Ishikawa (cell line): ENCODE data around the gene CTNND2.

Source experiments
- CEBPB ChIP-seq: IDR thresholded peaks from 2 replicates; pipeline ENCODE4 v1.6.1; 2012
- CREB1 ChIP-seq: IDR thresholded peaks from 2 replicates; pipeline ENCODE4 v1.6.1; 2012; ENCODE audit warnings: low read depth
- EGR1 ChIP-seq: IDR thresholded peaks from 2 replicates; pipeline ENCODE4 v1.6.1; 2012
- EP300 ChIP-seq: IDR thresholded peaks from 2 replicates; pipeline ENCODE4 v1.6.1; 2012; ENCODE audit warnings: borderline replicate concordance
- FOXM1 ChIP-seq: IDR thresholded peaks from 2 replicates; pipeline ENCODE4 v1.6.1; 2012; ENCODE audit warnings: low read depth, borderline replicate concordance
- NFIC ChIP-seq: IDR thresholded peaks from 2 replicates; pipeline ENCODE4 v1.6.1; 2012
- RAD21 ChIP-seq: IDR thresholded peaks from 2 replicates; pipeline ENCODE4 v1.6.1; 2012; ENCODE audit warnings: low read depth
- REST ChIP-seq: IDR thresholded peaks from 2 replicates; pipeline ENCODE4 v1.6.1; 2012; ENCODE audit warnings: low read depth, mild to moderate bottlenecking
- TAF1 ChIP-seq: IDR thresholded peaks from 2 replicates; pipeline ENCODE4 v1.6.1; 2012; ENCODE audit warnings: low read depth, mild to moderate bottlenecking
- TCF12 ChIP-seq: IDR thresholded peaks from 2 replicates; pipeline ENCODE4 v1.6.1; 2012; ENCODE audit warnings: low read depth
- USF1 ChIP-seq: IDR thresholded peaks from 2 replicates; pipeline ENCODE4 v1.6.1; 2012
- YY1 ChIP-seq: IDR thresholded peaks from 2 replicates; pipeline ENCODE4 v1.6.1; 2012; ENCODE audit warnings: low read depth
- ZBTB7A ChIP-seq: IDR thresholded peaks from 2 replicates; pipeline ENCODE4 v1.6.1; 2012; ENCODE audit warnings: low read depth
- TF ChIP-seq, protein P1 (sequence below): IDR thresholded peaks from 2 replicates; pipeline ENCODE4 v1.6.1; 2012

DNA sequence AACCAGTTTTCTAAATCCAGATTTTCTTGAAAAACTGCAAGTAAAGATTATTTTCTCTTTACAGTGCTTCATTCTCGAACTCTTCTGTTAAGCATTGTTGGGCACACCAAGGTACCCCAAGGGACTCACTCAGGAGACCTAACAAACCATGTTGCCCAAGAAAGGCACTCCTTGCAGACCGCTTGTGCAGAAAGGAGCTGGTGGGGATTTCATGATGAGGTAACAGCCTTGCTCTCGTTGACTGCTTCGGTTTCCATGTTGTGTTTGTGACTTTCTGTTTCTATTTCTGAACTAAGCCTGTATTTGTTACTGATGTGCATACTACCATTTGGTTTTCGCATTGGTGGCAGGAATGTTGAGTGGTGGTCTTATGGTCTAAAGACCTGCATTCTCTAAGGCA, 876.6 kb downstream of the CTNND2 start:
- no peak for TF ChIP-seq RAD21
- TF ChIP-seq, protein P1, sequence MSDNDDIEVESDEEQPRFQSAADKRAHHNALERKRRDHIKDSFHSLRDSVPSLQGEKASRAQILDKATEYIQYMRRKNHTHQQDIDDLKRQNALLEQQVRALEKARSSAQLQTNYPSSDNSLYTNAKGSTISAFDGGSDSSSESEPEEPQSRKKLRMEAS = no peak
- no peak for TF ChIP-seq EGR1
- TF ChIP-seq TAF1 = no peak
- no peak for TF ChIP-seq EP300
- TF ChIP-seq YY1 = no peak
- TF ChIP-seq REST = no peak
- no peak for TF ChIP-seq NFIC
- no peak for TF ChIP-seq USF1
- TF ChIP-seq TCF12 = no peak
- no peak for TF ChIP-seq CREB1
- no peak for TF ChIP-seq CEBPB
- no peak for TF ChIP-seq FOXM1
- TF ChIP-seq ZBTB7A = no peak
